Stimulated activated CD4-positive, alpha-beta T cell treated with anti-CD3 and anti-CD28 coated beads, Interleukin-12 subunit alpha, Interleukin-12 subunit beta, amount 100 ng/mL, for 4 hours (primary cell): Measurements from ENCODE around the gene POLR2L.

ENCODE experiments used
- DNase-seq: peaks from one replicate; pipeline ENCODE4 v3.0.0-alpha.2; 2020

Gene POLR2L

GRCh38 chr11:808427-809286 lies 33.7 kb downstream of the POLR2L start:
- DNase-seq = no peak

- no peak for DNase-seq
These were observed 37.7 kb downstream of the POLR2L start for GRCh38 chr11:804599-804964.

GRCh38 chr11:803770-804598 lies 38.3 kb downstream of the POLR2L start:
- DNase-seq = no peak

GRCh38 chr11:803467-803742 lies 38.9 kb downstream of the POLR2L start:
- no peak for DNase-seq

GRCh38 chr11:802693-803466 lies 39.4 kb downstream of the POLR2L start:
- no peak for DNase-seq

- no peak for DNase-seq
These were observed 40.2 kb downstream of the POLR2L start for GRCh38 chr11:802018-802617.

GRCh38 chr11:801097-801780 lies 41.1 kb downstream of the POLR2L start:
- DNase-seq = no peak

- DNase-seq = no peak
These were observed 41.9 kb downstream of the POLR2L start for GRCh38 chr11:800473-800872.

- no peak for DNase-seq
These were observed 42.5 kb downstream of the POLR2L start for GRCh38 chr11:799641-800316.

- DNase-seq = peak; percentile 85
These were observed 44.1 kb downstream of the POLR2L start, which contains the start of gene SLC25A22 for GRCh38 chr11:798093-798713. Gene SLC25A22, minus strand, starts transcription at chr11:798281. Its CDS starts 3,275 bp downstream, at chr11:795006.

- DNase-seq = peak; percentile 67
These were observed 44.8 kb downstream of the POLR2L start for GRCh38 chr11:797296-798092.

- DNase-seq = no peak
These were observed 45.6 kb downstream of the POLR2L start for GRCh38 chr11:796565-797295.

- DNase-seq = peak; percentile 78
These were observed 46.4 kb downstream of the POLR2L start for GRCh38 chr11:795634-796564.

- DNase-seq = no peak
These were observed 47.3 kb downstream of the POLR2L start for GRCh38 chr11:794766-795633.

- no peak for DNase-seq
These were observed 48.1 kb downstream of the POLR2L start for GRCh38 chr11:794013-794765.

GRCh38 chr11:793556-793955 lies 48.8 kb downstream of the POLR2L start:
- no peak for DNase-seq

- no peak for DNase-seq
These were observed 49.5 kb downstream of the POLR2L start for GRCh38 chr11:792873-793272.
